Spleen (tissue), 7 donors: ENCODE results near the gene CD47.

Experiments
- CTCF ChIP-seq, 11 experiments: fragments of 200-600 bp in 7 of 11; fragments of 450-650 bp in 4 of 11; sonication (generic) in 4 of 11; IDR thresholded peaks in 8 of 11; conservative IDR thresholded peaks in 3 of 11; 1 replicate in 7 of 11; 2 replicates in 4 of 11; pipeline versions ENCODE4 v1.4.0 to v1.8.0; 2016 to 2021; ENCODE audit warnings: antibody characterized with exemption in 11 of 11, inconsistent platforms in 4 of 11, mild to moderate bottlenecking in 1 of 11
- POLR2A ChIP-seq, 3 donors: fragments of 450-650 bp; IDR thresholded peaks; one replicate each; pipeline ENCODE4 v1.5.1; 2017; ENCODE audit warnings: antibody characterized with exemption in 3 of 3, mild to moderate bottlenecking in 1 of 3
- POLR2AphosphoS5 ChIP-seq, 3 donors: sonication (generic); formaldehyde crosslinking; IDR thresholded peaks; one replicate each; pipeline ENCODE4 v1.5.1; 2017; ENCODE audit warnings: antibody characterized with exemption in 3 of 3
- donor health status: DM: no; HTN: no; CAD: no; lungs with moderate emphysema.
- donor health status: DM: no; HTN: no; CAD: no.
- donor health status: DM: no; HTN: no; CAD: no.

DNA sequence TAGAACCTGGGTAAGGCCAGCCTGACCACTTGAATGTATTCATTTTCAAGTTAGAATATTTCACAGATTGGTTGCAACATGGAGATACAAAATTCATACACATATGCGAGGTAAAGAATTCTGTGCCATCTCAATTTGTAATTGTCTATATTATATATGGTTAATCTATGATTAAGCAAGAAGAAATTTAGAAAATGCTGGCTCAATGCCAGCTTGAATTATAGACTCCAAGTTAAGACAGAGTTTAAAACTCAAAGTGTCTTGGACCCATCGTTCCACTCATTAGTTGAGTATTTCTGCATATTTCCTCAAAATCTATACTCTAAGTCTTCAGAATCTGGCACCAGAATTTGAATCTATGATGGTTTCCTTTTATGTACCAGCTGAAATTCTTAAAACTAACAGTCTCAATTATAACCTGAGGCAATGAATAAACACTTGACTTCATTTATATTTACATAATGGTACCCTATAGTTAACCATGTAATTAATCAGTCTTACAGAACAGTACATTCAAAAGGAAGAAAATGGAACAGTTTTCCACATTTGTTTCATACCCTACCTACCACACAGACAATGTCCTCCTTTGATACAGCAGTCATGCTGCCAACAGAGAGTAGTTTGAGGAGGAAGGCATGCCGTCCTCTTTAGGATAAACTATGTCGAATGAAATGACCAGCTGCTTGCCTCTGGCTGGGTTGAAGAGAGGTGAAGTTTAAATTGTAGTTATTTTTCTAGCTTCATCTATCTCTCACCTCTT lies 95.7 kb downstream of the CD47 start:
- no peak for TF ChIP-seq CTCF (IDR thresholded peaks at IDR 0.05 in 8 of 11, conservative IDR thresholded peaks at IDR 0.05 in 3 of 11)
- no peak for TF ChIP-seq POLR2A (IDR thresholded peaks at IDR 0.05)
- no peak for TF ChIP-seq POLR2AphosphoS5 (IDR thresholded peaks at IDR 0.05)
